HCEC 1CT (cell line): ENCODE data around the gene SLC25A22.

Source experiments
- DNase-seq: peaks from one replicate; pipeline ENCODE4 v3.0.0-alpha.2; 2017

SLC25A22 gene

GRCh38 chr11:833849-834311, 35.8 kb upstream of the SLC25A22 start:
- no peak for DNase-seq

GRCh38 chr11:833114-833791, 35.2 kb upstream of the SLC25A22 start:
- no peak for DNase-seq

GRCh38 chr11:832529-833113, 34.5 kb upstream of the SLC25A22 start, which contains the start of gene CD151:
Gene CD151 (plus strand): TSS chr11:832952. CDS start chr11:836070, 3,118 bp downstream.
- peak; percentile 51 for DNase-seq

GRCh38 chr11:831961-832528, 34.0 kb upstream of the SLC25A22 start:
- DNase-seq: no peak

GRCh38 chr11:831118-831864, 33.2 kb upstream of the SLC25A22 start:
- DNase-seq: no peak

GRCh38 chr11:830295-831117, 32.4 kb upstream of the SLC25A22 start:
- peak; percentile 54 for DNase-seq

- no peak for DNase-seq
Observed at GRCh38 chr11:829847-830294, 31.8 kb upstream of the SLC25A22 start.

GRCh38 chr11:829176-829846, 31.2 kb upstream of the SLC25A22 start:
- no peak for DNase-seq

- DNase-seq: no peak
Observed at GRCh38 chr11:828506-829175, 30.6 kb upstream of the SLC25A22 start.

GRCh38 chr11:827897-828192, 29.8 kb upstream of the SLC25A22 start, which contains the start of gene CRACR2B:
Gene CRACR2B (plus strand): TSS chr11:827919. CDS start chr11:828608, 689 bp downstream.
- no peak for DNase-seq

- no peak for DNase-seq
Observed at GRCh38 chr11:827146-827896, 29.2 kb upstream of the SLC25A22 start.

- DNase-seq: no peak
Observed at GRCh38 chr11:826836-827145, 28.7 kb upstream of the SLC25A22 start.

GRCh38 chr11:826227-826621, 28.1 kb upstream of the SLC25A22 start:
- DNase-seq: no peak

GRCh38 chr11:825366-826226, 27.5 kb upstream of the SLC25A22 start:
- no peak for DNase-seq

- no peak for DNase-seq
Observed at GRCh38 chr11:824942-825341, 26.9 kb upstream of the SLC25A22 start.

GRCh38 chr11:824292-824880, 26.3 kb upstream of the SLC25A22 start:
- no peak for DNase-seq

GRCh38 chr11:823441-824291, 25.6 kb upstream of the SLC25A22 start:
- DNase-seq: no peak
